DMS153 (cell line): ENCODE measurements around the gene SNRK.
"Not testable (repeated sequence)": the region's sequence is repeated elsewhere in the genome, so short reads cannot be mapped to it uniquely, and the experiment has no call there.

Experiments used
- DNase-seq: peaks from one replicate; lab custom pipeline; 2025; lab: John Stamatoyannopoulos, UW

Gene SNRK

GRCh38 chr3:43346978-43347749 is 60.8 kb downstream of the SNRK start:
- DNase-seq = no peak

DNA sequence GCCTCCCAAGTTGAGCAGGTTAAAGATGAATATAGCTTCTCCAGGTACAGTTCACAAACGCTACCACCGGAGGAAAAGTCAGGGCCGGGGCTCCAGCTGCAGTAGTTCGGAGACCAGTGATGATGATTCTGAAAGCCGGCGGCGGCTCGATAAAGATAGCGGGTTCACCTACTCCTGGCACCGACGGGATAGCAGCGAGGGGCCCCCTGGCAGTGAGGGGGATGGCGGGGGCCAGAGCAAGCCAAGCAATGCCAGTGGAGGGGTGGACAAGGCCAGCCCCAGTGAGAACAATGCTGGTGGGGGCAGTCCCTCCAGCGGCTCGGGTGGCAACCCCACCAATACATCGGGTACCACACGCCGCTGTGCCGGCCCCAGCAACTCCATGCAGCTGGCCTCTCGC is 61.4 kb downstream of the SNRK start:
- DNase-seq = no peak

GRCh38 chr3:43348350-43348749 is 62.0 kb downstream of the SNRK start:
- DNase-seq = no peak

DNA sequence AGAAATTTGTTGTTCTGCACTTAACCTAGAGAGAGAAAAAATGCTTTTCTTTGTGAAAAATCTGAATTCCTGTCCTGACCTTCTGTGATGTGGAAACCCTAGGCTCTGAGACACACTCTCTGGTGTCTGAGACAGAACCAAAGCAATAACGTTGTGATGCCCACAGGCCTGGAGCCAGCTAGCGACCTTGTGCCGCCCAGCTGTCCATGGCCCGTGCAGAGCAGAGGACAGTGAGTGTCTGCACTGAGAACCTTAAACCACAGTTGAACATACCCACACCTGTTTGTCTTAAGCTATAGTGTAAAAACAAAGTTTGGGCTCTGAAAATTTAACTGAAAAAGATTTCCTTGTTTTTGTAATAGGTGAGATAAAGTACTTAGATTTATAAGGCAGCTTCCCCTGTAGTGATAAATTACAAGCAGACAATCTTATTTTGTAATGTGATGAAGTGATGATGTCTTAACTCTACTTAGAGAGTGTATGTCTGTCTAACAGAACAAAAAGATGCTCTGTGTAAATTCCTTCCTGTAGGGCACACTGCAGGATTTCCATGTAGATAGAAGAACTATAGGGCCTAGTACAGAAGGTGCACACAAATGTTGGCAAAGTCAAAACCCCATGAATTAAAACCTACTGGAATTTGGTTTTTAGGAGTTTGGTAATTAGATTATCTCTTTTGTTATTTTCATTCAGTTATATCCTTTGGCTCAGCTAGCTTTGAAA is 62.7 kb downstream of the SNRK start:
- DNase-seq = no peak

- DNase-seq = no peak
Observed at GRCh38 chr3:43349716-43350115, 63.4 kb downstream of the SNRK start.

DNA sequence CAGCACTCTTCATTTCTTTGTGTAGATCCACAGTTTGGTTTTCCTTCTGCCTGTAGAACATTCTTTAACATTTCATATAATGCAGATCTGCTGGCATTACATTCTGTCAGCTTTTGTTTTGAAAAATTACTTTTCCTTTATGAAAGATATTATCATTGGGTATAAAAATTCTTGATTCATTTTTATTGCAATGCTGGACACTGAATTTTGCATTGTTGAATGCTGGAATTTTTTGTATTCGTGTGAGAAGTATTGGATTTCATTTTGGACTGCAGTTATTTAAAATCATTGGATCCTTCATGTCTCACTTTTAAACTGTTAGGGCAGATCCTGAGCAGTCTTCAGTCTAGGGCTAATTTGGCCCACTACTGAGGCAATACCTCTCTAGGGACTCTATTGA is 67.1 kb downstream of the SNRK start:
- no peak for DNase-seq

DNA sequence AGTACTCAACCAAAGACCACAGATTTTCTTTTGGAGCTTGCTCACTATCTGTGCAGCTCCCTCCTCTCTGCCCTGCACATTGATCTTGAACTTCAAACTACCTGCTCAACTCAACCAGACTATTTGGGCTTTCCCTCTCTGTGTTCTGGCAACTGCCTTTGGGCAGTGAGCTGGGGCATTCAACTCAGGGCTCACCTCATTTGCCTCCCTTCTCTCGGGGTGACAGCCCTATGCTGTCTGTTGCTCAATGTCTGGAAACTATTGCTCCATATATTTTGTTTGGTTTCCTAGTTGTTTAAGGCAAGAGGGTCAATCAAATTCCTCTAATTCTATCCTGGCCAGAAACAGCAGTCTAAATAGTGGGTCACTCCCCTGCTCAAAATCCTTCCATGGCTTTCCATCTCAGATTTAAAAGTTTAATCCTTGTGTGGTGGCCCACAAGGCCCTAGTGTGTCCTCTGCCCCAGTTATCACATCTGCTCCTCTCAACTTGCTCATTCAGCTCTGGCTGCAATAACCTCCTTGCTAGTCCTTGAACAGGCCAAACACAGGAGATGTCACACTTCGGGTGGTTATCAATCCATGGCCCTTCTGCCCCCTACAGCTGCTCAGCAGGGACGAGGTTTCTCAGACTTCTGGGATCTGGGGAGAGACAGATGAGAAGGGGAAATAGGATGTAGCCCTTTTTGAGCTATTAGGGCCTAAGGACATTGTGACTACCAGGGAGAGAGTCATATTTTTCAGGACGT is 67.8 kb downstream of the SNRK start:
- no peak for DNase-seq

DNA sequence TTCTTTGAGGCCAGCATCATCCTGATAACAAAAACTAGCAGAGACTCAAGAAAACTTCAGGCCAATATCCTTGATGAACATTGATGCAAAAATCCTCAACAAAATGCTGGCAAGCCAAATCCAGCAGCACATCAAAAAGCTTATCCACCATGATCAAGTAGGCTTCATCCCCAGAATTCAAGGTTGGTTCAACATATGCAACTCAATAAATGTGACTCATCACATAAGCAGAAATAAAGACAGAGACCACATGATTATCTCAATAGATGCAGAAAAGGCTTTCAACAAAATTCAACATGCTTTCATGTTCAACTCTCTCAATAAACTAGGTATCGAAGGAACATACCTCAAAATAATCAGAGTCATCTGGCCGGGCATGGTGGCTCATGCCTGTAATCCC is 69.7 kb downstream of the SNRK start:
- DNase-seq = not testable (repeated sequence)

- no peak for DNase-seq
Observed at GRCh38 chr3:43361077-43361476, 74.7 kb downstream of the SNRK start.

- DNase-seq = no peak
Observed at GRCh38 chr3:43362183-43362582, 75.8 kb downstream of the SNRK start.

GRCh38 chr3:43362961-43363360 is 76.6 kb downstream of the SNRK start:
- DNase-seq = no peak

- no peak for DNase-seq
Observed at GRCh38 chr3:43363621-43364266, 77.4 kb downstream of the SNRK start.

- DNase-seq = no peak
Observed at GRCh38 chr3:43364494-43364893, 78.2 kb downstream of the SNRK start.

DNA sequence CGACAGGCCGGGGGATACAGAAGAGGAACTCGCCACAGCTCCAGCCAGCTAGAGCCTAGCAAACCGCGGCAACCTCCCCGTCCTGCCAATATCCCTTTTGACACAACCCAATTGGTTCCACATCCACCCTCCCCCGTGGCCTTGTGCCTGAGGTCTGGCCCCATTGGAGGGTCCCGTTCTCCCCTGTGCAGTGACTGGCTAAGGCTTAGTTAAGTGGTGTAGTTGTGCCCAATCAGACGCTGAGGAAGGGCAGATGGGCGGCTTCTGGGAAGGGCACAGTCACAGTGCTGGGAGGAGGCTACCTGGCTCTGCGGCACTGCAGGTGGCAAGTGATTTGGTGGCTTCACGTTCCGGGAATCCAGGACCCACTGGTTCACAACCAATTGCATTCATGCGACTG is 78.6 kb downstream of the SNRK start:
- DNase-seq = no peak

- DNase-seq = no peak
Observed at GRCh38 chr3:43365601-43366305, 79.4 kb downstream of the SNRK start.

DNA sequence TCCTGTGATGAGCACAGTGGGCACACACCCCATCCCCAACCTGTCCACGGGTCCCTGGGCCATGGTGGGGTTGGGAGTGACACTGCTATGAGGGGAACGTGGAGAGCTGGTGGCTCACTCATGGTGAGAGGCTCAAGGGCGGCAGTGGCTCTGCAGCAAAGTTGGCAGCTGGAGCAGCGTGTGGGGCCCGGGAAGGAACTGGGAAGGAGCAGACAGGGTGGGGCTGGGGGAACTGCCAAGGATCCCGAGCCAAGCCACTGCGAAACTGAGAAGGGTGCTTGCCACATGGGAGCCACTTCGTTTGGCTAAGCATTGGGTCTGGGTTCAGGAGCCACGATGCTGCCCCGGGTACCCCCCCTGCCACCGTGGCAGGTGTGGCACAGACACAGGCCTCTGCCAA is 80.1 kb downstream of the SNRK start:
- DNase-seq = no peak

- no peak for DNase-seq
Observed at GRCh38 chr3:43366885-43367284, 80.5 kb downstream of the SNRK start.

DNA sequence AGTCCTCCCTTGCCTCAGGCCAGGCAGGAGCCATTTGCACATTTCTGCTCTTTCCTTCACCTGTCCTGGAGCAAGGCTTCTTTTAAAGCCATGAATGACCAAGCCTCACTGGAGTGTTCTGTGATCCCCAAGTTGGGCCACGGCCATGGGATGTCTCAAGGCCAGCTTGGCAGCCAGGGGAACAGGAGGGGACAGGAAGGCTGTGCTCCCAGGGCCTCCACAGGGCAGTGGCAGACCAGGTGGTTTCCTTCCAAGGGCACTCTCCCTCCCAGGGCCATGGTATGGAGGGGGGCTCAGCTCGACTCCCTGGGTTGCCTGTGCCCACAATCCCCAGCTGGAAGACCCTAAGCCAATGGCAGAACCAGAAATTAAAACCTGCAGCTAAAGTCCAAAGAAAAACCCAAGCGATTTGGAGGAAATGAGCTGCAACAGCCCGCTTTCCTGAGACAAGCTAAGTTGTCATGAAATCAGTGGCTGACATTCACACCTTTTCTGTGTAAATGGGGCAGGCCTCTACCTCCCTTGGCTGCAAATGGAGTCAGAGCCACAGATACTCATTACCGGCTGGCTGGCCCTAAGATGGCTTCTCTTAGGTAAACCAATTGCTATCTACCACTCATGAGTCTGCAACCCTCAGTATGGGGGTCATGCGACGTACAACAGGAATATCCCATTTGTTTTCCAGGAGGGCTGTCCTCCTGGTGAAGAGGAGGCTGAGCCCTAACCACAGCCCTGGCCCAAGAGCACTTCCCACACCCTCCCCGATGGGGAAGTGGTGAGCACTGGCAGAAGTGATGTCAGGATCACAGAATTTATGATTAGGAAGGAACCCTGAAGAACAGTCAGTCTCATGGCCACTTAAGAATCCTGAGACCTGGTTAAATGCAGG is 83.3 kb downstream of the SNRK start:
- DNase-seq = no peak

DNA sequence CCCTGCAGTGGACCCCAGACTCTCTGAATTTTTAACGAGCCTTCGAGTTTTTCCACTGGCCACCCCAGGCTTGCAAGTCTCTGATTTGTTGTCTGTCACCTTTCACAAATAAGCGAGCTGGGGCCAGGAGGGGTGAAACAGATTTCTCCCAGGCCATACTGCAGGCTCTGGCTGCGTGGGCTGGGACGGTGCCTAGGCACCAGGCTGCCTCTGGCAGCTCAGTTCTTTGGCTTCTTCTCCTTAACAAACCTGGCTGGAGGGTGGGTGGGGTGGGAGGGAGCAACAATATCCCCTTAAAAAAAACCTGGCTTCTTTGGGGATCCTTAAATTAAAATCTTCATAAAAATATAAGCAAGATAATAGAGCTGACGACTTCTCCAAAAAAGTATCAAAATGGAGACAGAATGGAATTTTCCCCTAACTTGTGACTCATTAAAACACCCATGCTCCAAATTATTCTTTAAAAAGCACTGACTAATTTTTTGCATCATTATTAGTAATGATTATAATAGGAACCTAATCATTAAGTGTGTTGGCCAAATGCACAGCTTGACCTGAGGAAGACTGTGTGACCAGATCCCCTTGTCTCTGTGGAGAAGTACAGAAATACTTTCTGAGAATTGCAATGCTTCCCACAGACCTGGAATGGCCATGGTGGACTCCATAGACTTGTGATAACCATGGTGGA is 84.1 kb downstream of the SNRK start:
- DNase-seq = no peak

- DNase-seq = no peak
Observed at GRCh38 chr3:43371494-43371893, 85.2 kb downstream of the SNRK start.
